ENCODE data around the gene CDC42BPA.
"Not testable (repeated sequence)": the region's sequence is repeated elsewhere in the genome, so short reads cannot be mapped to it uniquely, and the experiment has no call there.

Gene CDC42BPA

GRCh38 chr1:227312361-227313025, 5.8 kb downstream of the CDC42BPA start:
- DNase-seq (ENCODE audit: insufficient read length, low spot score) (no peak), FAIRE-seq (no peak)

- no peak for DNase-seq (ENCODE audit: insufficient read length, low spot score)
- FAIRE-seq, result no peak
Measured at GRCh38 chr1:227311389-227312001, 6.8 kb downstream of the CDC42BPA start.

GRCh38 chr1:227308367-227309336, 9.6 kb downstream of the CDC42BPA start:
- FAIRE-seq (no peak), DNase-seq (ENCODE audit: insufficient read length, low spot score) (no peak)

GRCh38 chr1:227306689-227307088, 11.6 kb downstream of the CDC42BPA start:
- FAIRE-seq, result no peak

GRCh38 chr1:227305894-227306626, 12.2 kb downstream of the CDC42BPA start:
- no peak for DNase-seq (ENCODE audit: insufficient read length, low spot score)
- FAIRE-seq, result no peak

More at GRCh38 chr1:227306689-227307088, 11.6 kb downstream of the CDC42BPA start:
- no peak for DNase-seq (ENCODE audit: insufficient read length, low spot score)

- DNase-seq (ENCODE audit: insufficient read length, low spot score), result no peak
- no peak for FAIRE-seq
Measured at GRCh38 chr1:227304665-227305064, 13.6 kb downstream of the CDC42BPA start.

GRCh38 chr1:227303662-227304061, 14.6 kb downstream of the CDC42BPA start:
- FAIRE-seq (no peak), DNase-seq (ENCODE audit: insufficient read length, low spot score) (no peak)

- FAIRE-seq (no peak), DNase-seq (ENCODE audit: insufficient read length, low spot score) (no peak)
Measured at GRCh38 chr1:227300682-227301081, 17.6 kb downstream of the CDC42BPA start.

- FAIRE-seq (no peak), DNase-seq (ENCODE audit: insufficient read length, low spot score) (peak; percentile 21)
Measured at GRCh38 chr1:227299688-227300087, 18.6 kb downstream of the CDC42BPA start.

GRCh38 chr1:227299241-227299627, 19.1 kb downstream of the CDC42BPA start:
- peak; percentile 24 for DNase-seq (ENCODE audit: insufficient read length, low spot score)
- no peak for FAIRE-seq

GRCh38 chr1:227298512-227299240, 19.6 kb downstream of the CDC42BPA start:
- DNase-seq (ENCODE audit: insufficient read length, low spot score), result no peak
- no peak for FAIRE-seq

GRCh38 chr1:227297073-227297793, 21.1 kb downstream of the CDC42BPA start:
- FAIRE-seq, result peak; percentile 4
- no peak for DNase-seq (ENCODE audit: insufficient read length, low spot score)

- DNase-seq (ENCODE audit: insufficient read length, low spot score), result no peak
- FAIRE-seq, result no peak
Measured at GRCh38 chr1:227295609-227296008, 22.7 kb downstream of the CDC42BPA start.

GRCh38 chr1:227285745-227286144, 32.5 kb downstream of the CDC42BPA start:
- FAIRE-seq, result no peak
- no peak for DNase-seq (ENCODE audit: insufficient read length, low spot score)

- no peak for FAIRE-seq
- DNase-seq (ENCODE audit: insufficient read length, low spot score), result no peak
Measured at GRCh38 chr1:227281371-227281770, 36.9 kb downstream of the CDC42BPA start.

GRCh38 chr1:227280836-227281235, 37.5 kb downstream of the CDC42BPA start:
- no peak for FAIRE-seq

GRCh38 chr1:227276156-227276693, 42.1 kb downstream of the CDC42BPA start:
- not testable (repeated sequence) for DNase-seq (ENCODE audit: insufficient read length, low spot score); FAIRE-seq

More at GRCh38 chr1:227280836-227281235, 37.5 kb downstream of the CDC42BPA start:
- DNase-seq (ENCODE audit: insufficient read length, low spot score), result no peak

GRCh38 chr1:227273557-227273956, 44.7 kb downstream of the CDC42BPA start:
- DNase-seq (ENCODE audit: insufficient read length, low spot score) (peak; percentile 15), FAIRE-seq (no peak)

- DNase-seq (ENCODE audit: insufficient read length, low spot score), result no peak
- FAIRE-seq, result no peak
Measured at GRCh38 chr1:227272428-227272827, 45.9 kb downstream of the CDC42BPA start.

Measured in HTR-8/SVneo (cell line).